IPS-18c (cell line): ENCODE data around the gene FARS2.

Source experiments
- H3K4me3 ChIP-seq: 2 replicates; pipeline ENCODE4 v1.7.0; 2013; ENCODE audit warnings: low read depth, mild to moderate bottlenecking, low read length, moderate library complexity; ENCODE audit not compliant: insufficient read depth
- H3K9me3 ChIP-seq: one replicate; pipeline ENCODE4 v1.6.1; 2013; ENCODE audit warnings: mild to moderate bottlenecking, low read length, moderate library complexity; ENCODE audit not compliant: control insufficient read depth, insufficient read depth

FARS2 gene

DNA sequence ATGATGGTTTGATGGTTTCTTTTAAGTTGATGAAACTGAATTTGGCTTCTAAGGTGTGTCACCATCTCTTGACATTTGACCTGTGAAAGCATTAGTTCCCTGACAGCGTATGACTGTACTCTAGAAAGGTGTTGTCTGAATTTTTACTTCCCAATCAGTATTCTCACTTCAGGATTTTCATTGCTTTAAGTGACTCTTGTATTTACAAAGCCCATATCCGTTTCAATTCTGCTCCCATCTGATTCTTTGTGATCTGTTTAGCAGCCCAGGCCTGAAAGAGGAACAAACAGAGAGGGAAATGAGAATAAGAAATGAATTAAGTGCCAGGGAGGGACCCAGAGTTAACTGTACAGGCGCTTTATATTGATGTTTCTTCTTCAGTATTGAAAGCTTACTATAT, 73.7 kb downstream of the FARS2 start:
- H3K9me3 ChIP-seq = no peaks in the 10 kb centered on the region
- no peak overlapping the region for H3K4me3 ChIP-seq

GRCh38 chr6:5337573-5337972, 76.3 kb downstream of the FARS2 start:
- no peak overlapping the region for H3K4me3 ChIP-seq

DNA sequence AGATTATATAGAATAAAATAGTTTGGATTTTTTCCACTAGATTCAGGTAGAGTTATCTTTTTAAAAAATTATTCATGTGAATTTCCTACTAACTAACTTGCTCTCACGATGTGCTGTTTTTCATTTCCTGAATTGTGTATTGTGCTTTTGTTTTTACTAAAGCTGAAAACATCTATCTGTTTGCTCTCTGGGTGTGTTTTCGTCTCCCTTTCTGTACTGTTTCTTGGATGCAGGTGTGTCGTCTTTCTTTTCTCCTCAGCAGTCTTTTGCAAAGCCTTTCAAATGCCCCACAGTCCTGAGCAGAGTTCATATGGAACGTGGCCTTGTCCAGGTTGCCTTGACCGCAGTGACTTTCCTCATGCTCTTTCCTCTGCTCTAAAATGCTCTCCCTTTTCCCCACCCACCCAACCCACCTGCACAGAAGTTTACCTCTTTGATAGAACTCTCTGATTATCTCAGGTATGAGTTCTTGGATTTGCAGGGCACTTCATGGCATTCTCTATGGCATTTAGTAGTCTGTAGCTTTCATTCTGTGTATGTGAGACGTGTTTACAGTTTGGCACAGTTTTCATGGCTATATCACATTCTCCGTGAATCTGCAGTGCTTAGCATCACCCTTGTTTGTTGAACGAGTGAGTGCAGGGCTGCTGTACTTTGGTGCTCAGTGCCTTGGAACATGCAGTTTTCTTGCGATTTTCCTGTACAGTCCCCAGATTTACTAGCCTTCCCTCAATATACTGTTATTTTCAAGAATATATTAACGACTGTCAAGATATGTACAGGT, 77.1 kb downstream of the FARS2 start:
- Histone ChIP-seq H3K9me3 (no peaks in the 10 kb centered on the region), H3K4me3 (no peak overlapping the region)

More at GRCh38 chr6:5337573-5337972, 76.3 kb downstream of the FARS2 start:
- H3K9me3 ChIP-seq = no peaks in the 10 kb centered on the region

DNA sequence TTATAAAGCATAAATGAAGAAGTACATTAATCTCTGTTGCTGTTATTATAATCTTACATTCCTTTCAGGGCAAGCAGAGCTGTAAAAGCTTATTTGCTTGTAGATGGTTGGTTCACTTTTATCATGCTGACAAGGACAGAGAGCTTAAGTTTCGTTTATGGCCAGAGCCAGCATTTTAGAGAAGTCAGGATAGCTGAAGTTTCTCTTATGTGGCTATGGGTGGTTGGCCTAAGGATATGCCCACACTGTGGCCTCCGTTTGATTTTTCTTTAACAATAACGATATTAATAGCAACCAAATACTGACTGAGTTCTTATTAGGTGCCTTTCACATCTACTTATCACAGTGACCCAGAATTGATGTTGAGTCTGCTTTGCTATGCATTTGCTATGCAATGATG, 78.5 kb downstream of the FARS2 start:
- Histone ChIP-seq H3K9me3 (no peaks in the 10 kb centered on the region), H3K4me3 (no peak overlapping the region)

- Histone ChIP-seq H3K9me3 (no peaks in the 10 kb centered on the region), H3K4me3 (no peak overlapping the region)
Measured at GRCh38 chr6:5341845-5342244, 80.5 kb downstream of the FARS2 start.

GRCh38 chr6:5343998-5344397, 82.7 kb downstream of the FARS2 start:
- Histone ChIP-seq H3K4me3 (no peak overlapping the region), H3K9me3 (no peaks in the 10 kb centered on the region)

GRCh38 chr6:5345324-5345723, 84.0 kb downstream of the FARS2 start:
- H3K9me3 ChIP-seq = no peaks in the 10 kb centered on the region
- H3K4me3 ChIP-seq = no peak overlapping the region

DNA sequence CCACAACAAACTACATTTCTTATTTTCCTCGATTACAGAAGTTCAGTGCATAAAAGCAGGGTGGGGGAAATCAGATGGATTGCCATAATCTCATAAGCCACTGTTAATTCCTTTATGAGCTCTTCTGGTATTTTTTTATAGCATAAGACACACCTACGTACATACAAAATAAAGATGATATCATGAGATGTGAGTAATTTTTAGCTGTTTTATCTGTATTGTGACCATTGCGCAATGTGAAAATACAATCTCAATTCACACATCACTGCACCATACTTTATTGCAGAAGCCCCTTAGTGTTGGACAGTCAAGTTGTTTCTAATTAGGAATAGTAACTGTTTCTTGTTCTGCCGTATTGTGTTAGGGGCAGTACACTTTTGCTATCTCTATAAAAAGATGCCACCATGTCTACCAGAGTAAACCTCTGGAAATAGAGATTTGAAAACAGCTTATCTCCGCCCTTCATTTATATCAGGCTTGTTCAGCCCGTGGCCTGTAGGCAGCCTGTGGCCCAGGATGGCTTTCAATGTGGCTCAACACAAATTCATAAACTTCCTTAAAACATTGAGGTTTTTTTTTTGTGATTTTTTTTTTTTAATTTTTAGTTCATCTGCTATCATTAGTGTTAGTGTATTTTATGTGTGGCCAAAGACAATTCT, 90.4 kb downstream of the FARS2 start:
- H3K9me3 ChIP-seq = no peaks in the 10 kb centered on the region
- H3K4me3 ChIP-seq = no peak overlapping the region

DNA sequence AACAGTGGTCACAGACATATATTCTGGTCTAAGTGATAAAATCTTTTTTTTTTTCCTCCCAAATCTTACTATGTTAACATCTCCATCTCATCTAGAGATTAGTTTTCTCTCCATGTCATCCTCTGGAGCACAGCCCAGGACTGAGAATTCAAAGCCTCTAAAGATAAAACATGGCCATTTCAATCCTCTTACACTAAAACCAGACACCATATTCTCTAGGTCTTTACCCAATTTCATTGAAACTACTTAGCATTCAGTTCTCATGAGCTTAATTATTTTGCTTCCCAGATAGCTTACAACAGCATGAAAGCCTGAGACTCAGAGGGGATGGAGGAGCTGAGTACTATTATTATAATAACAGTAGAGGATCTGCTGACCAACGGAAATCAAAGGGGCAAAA, 92.7 kb downstream of the FARS2 start:
- Histone ChIP-seq H3K4me3 (no peak overlapping the region), H3K9me3 (no peaks in the 10 kb centered on the region)

DNA sequence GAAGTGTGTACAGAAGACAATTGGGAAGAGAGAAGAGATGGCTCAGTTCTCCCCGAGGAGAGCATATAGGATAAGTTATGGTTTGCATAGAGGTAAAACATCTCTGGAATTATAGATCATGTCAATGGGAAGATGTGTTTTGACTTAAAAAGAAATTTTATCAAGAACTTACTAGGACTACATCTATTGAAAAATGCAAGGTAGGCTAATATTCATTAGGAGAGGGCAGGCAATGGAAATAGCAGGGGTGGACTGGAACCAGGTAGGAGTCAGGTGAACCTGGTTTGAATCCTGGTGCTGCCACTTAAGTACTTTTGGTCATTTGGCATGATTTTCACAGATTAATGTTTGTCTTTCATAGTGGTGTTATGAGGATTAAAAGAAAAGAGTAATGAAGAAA, 96.2 kb downstream of the FARS2 start:
- no peaks in the 10 kb centered on the region for H3K9me3 ChIP-seq

GRCh38 chr6:5359417-5359816, 98.1 kb downstream of the FARS2 start:
- H3K9me3 ChIP-seq = no peaks in the 10 kb centered on the region
- H3K4me3 ChIP-seq = no peak overlapping the region

More for the DNA sequence above, 96.2 kb downstream of the FARS2 start:
- no peak overlapping the region for H3K4me3 ChIP-seq

- H3K9me3 ChIP-seq = no peaks in the 10 kb centered on the region
- H3K4me3 ChIP-seq = no peak overlapping the region
Measured at GRCh38 chr6:5361396-5361795, 100.1 kb downstream of the FARS2 start.

DNA sequence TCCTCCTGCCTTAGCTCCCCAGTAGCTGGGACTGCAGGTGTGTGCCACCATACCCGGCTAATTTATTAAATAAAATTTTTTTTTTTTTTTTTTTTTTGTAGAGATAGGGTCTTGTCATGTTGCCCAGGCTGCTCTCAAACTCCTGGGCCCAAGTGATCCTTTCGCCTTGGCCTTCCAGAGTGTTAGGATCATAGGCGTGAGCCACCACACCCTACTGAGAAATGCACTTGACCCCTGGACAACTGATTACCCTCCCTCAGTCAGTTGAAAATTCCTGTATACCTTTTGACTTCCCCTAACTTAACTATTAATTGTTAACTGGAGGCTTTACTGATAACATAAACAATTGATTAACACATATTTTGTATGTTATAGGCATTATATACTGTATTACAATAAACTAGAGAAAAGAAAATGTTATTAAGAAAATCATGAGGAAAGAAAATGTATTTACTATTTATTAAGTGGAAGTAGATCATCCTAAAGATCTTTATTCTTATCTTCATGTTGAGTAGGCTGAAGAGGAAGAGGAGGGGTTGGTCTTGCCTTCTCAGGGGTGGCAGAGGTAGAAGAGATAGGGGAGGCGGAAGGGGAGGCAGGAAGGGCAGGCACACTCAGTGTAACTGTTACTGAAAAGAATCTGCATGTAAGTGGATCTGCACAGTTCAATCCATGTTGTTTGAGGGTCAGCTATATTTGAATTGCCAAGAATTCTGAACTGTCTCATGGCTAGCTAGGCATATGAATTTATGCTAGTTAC, 104.3 kb downstream of the FARS2 start:
- no peak overlapping the region for H3K4me3 ChIP-seq
- H3K9me3 ChIP-seq = no peaks in the 10 kb centered on the region

GRCh38 chr6:5366941-5367340, 105.6 kb downstream of the FARS2 start:
- Histone ChIP-seq H3K9me3 (no peaks in the 10 kb centered on the region), H3K4me3 (no peak overlapping the region)

DNA sequence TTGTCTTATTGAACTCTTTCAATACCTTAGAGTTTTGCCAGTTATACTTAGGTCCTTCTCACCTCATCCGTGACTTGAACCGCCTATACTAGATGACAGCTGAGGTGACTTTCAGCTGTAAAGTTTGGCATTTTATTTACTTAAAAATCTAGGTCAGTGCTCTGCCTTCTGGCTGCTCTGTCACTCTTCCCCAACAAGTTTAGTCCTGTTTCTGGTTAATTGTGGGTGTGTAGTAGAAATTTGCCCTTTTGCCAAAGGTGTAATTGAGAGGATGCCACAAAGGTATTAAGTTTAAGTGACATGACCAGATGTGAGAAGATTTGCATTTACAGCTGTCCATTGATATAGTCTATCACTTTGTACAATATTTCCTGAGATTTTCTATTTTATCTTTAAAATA, 106.2 kb downstream of the FARS2 start:
- Histone ChIP-seq H3K4me3 (no peak overlapping the region), H3K9me3 (no peaks in the 10 kb centered on the region)

- Histone ChIP-seq H3K9me3 (no peaks in the 10 kb centered on the region), H3K4me3 (no peak overlapping the region)
Measured at GRCh38 chr6:5373430-5373829, 112.1 kb downstream of the FARS2 start.

- H3K4me3 ChIP-seq = no peak overlapping the region
- H3K9me3 ChIP-seq = no peaks in the 10 kb centered on the region
Measured at GRCh38 chr6:5378331-5378730, 117.0 kb downstream of the FARS2 start.

GRCh38 chr6:5379647-5380242, 118.4 kb downstream of the FARS2 start:
- H3K4me3 ChIP-seq = no peak overlapping the region

More at GRCh38 chr6:5379647-5380242, 118.4 kb downstream of the FARS2 start:
- no peaks in the 10 kb centered on the region for H3K9me3 ChIP-seq
